NCI-H510A (cell line): Measurements from ENCODE around the gene SNX15.
A peak's percentile ranks its signal among the peaks of the same experiment; 100 is the strongest.
"Not testable (repeated sequence)": the region's sequence is repeated elsewhere in the genome, so short reads cannot be mapped to it uniquely, and the experiment has no call there.

Experiments
- DNase-seq: peaks from one replicate; lab custom pipeline; 2025; lab: John Stamatoyannopoulos, UW

Gene SNX15

GRCh38 chr11:65027213-65028067 is at the start of gene SNX15:
Gene SNX15 (plus strand): TSS chr11:65027439. CDS start chr11:65027538, 99 bp downstream.
- peak; percentile 96 for DNase-seq

- not testable (repeated sequence) for DNase-seq
Measured at GRCh38 chr11:64983339-64983738, 43.9 kb upstream of the SNX15 start.

GRCh38 chr11:64987998-64988854 is 39.0 kb upstream of the SNX15 start:
- no peak for DNase-seq

- DNase-seq: no peak
Measured at GRCh38 chr11:64989416-64989815, 37.8 kb upstream of the SNX15 start.

GRCh38 chr11:64990222-64990923 is 36.9 kb upstream of the SNX15 start:
- no peak for DNase-seq

- no peak for DNase-seq
Measured at GRCh38 chr11:64994318-64994717, 32.9 kb upstream of the SNX15 start.

- DNase-seq: no peak
Measured at GRCh38 chr11:64996327-64996709, 30.9 kb upstream of the SNX15 start.

GRCh38 chr11:64996710-64997380 is 30.4 kb upstream of the SNX15 start, which contains the start of gene BATF2:
Gene BATF2 (minus strand): TSS chr11:64996971. CDS start chr11:64996914, 57 bp downstream.
- DNase-seq: peak; percentile 58

GRCh38 chr11:64998141-64998540 is 29.1 kb upstream of the SNX15 start:
- DNase-seq: no peak

- no peak for DNase-seq
Measured at GRCh38 chr11:64998690-64999431, 28.4 kb upstream of the SNX15 start.

- DNase-seq: no peak
Measured at GRCh38 chr11:64999478-64999877, 27.8 kb upstream of the SNX15 start.

- DNase-seq: no peak
Measured at GRCh38 chr11:65002706-65003105, 24.5 kb upstream of the SNX15 start.

- no peak for DNase-seq
Measured at GRCh38 chr11:65003282-65003681, 24.0 kb upstream of the SNX15 start.

GRCh38 chr11:65003968-65004367 is 23.3 kb upstream of the SNX15 start:
- not testable (repeated sequence) for DNase-seq

- DNase-seq: no peak
Measured at GRCh38 chr11:65008016-65008415, 19.2 kb upstream of the SNX15 start.

GRCh38 chr11:65008873-65009272 is 18.4 kb upstream of the SNX15 start:
- DNase-seq: no peak

- DNase-seq: peak; percentile 78
Measured at GRCh38 chr11:65013130-65013887, 13.9 kb upstream of the SNX15 start.

GRCh38 chr11:65013888-65014725 is 13.1 kb upstream of the SNX15 start, which contains the start of gene ARL2:
Gene ARL2 (plus strand): TSS chr11:65014160. CDS start chr11:65014208, 48 bp downstream.
- peak; percentile 90 for DNase-seq

GRCh38 chr11:65014726-65015227 is 12.5 kb upstream of the SNX15 start:
- no peak for DNase-seq
